SIG-M5 treated with dmso at 0.1 percent for 504 hours (cell line): ENCODE measurements around the gene CABP2.
"Not testable (repeated sequence)": the region's sequence is repeated elsewhere in the genome, so short reads cannot be mapped to it uniquely, and the experiment has no call there.

Source experiments
- DNase-seq: peaks from one replicate; lab custom pipeline; 2025; ENCODE audit not compliant: unreplicated experiment; lab: John Stamatoyannopoulos, UW

Gene CABP2

DNA sequence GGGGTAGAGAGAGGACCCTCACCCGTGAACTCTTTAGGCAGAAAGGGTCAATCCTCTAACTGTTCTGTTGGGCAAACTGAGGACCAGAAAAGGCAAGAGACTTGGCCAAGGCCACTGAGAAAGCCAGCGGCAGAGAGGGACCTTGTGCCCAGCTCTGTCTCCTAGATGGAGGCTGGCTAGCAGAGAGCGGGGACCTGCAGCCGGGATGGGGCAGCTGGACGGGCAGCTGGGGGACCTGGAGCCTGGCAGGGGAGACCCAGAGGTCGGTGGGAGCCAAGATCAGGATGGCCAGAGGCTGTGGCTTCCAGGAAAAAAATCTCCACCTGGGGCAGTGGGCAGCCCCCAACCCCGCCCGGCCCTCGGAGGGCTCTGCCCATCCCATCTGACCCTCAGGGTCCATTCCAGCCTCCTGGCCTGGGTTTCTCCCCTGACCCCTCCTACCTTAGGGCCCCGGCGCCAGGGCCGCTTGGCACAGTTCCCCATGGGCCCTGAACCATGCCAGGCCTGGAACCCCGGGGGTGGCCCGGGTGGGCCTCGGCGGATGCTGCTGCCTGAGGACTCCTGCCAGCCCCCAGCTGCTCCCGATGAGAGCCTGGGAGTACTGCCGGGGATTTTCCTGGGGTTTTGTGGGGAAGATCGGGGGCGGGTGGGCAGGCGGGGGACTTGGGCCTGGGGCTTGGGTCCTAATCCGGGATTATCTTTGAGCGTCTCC lies at the start of gene CABP2:
Gene CABP2, minus strand, starts transcription at position 603 of the 712 bp plus-strand sequence. Its CDS starts 120 bp downstream, at position 483.
- DNase-seq, result no peak

DNA sequence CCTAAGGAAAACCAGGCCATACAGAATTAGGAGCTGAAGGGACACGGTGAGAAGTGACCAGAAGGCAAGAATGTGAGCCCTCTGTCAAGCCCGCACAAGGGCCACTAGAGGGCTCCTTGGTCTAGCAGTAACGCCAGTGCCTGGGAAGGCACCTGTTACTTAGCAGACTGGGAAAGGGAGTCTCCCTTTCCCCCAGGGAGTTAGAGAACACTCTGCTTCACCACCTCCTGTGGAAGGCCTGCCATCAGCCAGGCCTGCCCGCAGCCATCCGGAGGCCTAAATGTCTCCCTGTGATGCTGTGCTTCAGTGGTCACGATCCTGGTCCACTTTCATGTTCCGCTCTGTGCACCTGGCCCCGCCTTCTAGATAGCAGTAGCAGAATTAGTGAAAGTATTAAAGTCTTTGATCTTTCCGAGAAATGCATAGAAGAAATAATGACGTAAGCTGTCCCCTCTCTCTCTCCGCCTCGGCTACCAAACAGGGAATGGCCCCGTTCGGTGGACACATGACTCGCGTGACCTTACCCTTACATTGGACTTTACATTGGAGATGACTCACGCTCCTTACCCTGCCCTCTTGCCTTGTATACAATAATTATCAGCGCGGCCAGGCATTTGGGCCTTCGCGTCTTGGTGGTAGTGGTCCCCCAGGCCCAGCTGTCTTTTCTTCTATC lies 49.6 kb upstream of the CABP2 start:
- DNase-seq, result peak; percentile 45

DNA sequence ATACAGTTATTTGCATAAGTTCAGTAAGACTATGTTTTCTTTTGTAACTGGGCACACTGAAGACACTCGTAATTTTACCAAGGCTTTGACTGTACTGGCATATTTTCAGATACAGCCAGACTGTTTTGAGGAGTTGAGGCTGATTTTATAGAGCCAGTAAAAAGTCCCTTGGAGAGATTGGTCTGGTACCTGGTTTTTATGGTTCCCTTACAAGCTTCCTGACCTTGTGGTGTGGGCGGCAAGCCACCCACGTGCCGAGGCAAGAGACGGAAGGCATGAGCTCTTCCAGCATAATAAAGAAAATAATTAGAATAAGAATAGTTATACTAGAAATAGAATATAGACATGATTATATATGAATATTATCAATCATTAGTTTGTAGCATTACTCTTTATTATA lies 49.1 kb upstream of the CABP2 start:
- no peak for DNase-seq

DNA sequence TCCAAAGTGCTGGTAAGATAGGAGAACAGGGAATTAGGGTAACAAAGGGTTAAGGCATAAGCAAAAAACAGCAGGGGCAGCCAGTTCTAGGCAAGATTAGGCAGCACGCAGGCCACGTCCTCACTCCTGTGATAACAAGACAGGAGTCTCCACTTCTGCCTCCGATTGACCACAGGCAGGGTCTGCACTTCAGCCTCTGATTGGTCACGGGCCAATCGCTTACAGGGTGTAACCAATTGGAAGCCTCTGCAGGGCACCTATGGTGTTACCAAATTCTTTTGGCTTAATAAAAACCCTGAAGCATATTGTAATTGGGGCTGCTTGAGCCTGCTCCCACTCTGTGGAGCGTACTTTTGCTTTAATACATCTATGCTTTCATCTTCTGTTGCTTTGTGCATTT lies 48.2 kb upstream of the CABP2 start:
- no peak for DNase-seq

DNA sequence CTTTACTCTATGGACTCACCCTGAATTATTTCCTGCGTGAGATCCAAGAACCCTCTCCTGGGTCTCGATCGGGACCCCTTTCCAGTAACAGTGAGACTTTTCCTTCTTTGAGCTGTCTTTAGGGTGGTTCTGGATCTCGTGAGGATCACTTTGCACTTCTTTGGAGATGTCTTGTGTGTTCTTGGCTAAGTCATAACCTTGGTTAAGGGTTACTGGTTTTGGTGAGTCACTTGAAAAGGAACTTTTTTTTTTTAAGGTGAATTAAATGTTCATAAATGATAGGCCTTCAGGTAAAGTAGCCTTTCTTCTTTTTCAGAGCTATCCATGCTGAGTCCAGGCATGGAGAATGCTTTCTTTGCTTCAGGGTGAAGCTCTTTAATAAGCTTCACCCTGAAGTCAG lies 41.0 kb upstream of the CABP2 start:
- DNase-seq, result no peak

DNA sequence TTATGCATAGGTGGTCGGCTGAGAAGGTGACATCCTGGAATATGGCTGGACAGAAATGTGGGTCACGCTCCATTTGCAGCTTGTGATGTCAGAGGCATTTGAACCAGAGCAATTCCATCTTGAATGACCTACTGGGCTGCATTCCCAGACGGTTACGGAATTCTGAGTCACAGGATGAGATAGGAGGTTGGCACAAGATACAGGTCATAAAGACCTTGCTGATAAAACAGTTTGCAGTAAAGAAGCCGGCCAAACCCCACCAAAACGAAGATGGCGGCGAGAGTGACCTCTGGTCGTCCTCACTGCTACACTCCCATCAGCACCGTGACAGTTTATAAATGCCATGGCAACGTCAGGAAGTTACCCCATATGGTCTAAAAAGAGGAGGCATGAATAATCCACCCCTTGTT lies 40.5 kb upstream of the CABP2 start:
- not testable (repeated sequence) for DNase-seq

DNA sequence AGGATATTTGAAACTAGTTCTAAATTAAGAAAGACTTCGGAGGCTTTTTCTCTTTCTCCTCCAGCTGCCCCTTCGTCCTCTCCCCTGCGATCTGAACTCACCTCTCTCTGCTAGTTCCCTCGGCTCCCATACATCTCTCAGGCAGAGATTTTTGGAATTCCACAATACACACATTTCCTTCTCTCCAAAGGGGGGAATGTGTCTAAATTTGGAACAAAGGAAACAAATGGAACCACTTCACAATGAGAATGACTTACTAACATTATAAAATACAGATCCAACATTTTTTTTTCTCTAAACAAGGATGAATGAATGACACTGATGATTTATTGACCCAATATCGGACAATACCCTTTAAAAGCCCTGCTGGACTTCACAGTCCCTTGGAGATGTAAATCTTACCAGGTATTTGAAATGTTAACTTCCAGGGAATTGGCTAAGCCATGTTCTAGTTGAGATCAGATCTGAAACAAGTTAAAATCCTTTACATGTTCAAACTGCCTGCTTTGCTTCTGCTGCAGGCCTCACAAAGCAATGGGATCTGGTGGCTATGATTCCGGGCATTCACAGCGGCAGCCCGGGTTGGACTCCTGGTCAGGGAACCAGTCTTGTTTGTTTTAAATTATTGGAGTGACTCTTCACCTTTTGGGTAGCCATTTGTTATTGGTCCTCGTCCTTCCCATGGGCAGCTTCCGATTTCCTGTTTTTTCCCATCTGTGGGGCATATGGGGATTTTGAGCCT lies 39.9 kb upstream of the CABP2 start:
- no peak for DNase-seq

DNA sequence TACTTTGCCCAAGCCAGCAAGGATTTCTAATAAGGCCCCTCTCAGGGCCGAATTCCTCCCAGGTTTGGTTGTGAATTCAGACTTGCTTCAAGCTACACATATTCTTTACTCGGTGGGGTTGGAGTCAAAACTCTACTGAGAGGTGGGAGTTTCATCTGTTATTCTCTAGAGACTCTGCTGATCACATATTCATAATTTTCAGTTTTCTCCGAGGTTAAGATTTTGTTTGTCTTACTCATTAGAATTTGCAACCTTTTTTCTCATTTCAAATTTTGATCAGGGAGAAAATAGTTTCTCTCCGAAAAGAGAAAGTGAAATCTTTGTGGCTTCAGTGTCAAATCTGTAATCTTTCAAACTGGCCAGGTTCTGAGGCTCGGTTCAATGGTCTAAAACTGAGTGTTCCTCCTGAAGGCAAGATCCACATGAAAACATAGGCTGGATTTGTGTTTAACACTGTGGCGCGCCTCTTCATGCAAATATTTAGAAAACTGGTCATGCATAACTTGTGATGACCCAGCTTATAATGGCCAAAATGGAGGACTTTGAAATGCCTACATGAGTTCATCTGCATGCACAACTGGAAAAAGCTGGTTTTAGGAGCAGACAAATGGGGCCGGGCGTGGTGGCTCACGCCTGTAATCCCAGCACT lies 38.8 kb upstream of the CABP2 start:
- no peak for DNase-seq

DNA sequence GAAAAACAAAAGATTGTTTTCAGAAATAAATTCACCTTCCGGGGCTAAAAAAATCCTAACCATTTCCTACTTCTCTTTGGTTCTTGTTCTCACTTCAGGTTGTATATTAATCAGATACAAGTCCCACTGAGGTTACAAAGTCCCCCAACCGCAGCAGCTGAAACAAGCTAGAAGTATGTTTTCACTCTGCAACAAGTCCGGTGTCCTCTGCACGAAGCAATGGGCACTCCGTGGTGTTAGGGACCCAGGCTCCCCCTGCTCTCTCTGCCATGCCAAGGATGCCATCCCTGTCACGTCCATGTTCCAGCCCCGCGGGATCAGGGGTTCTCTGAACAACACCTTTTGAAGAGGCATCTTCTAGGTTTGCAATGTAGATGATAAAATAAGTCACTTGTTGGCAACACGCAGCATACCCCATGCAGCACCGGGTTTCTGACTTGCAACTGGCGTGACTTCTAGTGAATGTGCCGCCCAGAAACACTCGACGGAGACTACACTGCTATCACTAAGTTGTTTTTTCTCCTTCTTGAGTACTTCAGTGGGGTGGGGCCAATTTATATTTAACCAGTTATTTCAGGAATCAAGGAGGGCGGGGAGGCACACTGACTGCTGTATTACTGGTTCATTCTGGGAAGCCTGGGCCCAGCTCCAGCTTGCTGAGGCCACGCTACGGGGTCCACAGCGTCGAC lies 35.0 kb upstream of the CABP2 start:
- no peak for DNase-seq

DNA sequence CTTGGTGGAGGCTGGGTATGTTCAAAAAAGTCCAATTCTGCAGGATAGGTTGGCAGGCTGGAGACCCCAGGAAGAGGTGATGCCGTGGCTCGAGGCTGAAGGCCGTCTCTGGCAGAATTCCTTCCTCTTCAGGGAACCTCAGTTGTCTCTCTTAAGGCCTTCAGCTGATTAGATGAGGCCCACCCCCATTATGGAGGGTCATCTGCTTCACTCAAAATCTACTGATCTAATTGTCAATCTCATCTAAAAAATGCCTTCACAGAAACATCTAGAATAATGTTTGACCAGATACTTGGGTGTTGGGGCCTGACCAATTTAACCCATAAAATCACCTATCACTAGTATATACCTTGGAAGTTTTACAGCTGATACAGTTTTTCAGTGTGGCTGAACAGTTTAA lies 33.0 kb upstream of the CABP2 start:
- DNase-seq, result no peak

DNA sequence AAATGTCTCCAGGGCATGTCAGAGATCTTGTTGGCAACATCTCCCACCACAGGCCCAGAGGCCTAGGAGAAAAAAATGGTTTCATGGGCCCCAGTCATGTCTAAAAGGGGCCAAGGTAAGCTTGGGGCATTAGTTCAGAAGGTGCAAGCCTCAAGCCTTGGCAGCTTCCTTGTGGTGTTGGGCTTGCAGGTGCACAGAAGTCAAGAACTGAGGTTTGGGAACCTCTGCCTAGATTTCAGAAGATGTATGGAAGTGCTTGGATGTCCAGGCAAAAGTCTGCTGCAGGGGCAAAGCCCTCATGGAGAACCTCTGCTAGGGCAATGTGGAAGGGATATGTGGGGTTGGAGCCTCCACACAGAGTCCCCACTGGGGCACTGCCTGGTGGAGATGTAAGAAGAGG lies 28.5 kb upstream of the CABP2 start:
- DNase-seq, result not testable (repeated sequence)

DNA sequence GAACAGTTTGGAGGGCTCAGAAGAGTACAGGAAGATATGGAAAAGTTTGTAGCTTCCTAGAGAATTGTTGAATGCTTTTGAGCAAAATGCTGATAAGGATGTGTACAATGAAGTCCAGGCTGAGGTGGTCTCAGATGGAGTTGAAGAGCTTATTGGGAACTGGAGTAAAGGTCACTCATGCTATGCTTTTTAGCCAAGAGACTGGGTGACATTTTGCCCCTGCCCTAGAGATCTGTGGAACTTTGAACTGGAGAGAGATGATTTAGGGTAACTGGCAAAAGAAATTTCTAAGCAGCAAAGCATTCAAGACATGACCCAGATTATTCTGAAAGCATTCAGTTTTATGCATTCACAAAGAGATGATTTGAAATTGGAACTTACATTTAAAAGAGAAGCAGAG lies 27.9 kb upstream of the CABP2 start:
- DNase-seq, result no peak

DNA sequence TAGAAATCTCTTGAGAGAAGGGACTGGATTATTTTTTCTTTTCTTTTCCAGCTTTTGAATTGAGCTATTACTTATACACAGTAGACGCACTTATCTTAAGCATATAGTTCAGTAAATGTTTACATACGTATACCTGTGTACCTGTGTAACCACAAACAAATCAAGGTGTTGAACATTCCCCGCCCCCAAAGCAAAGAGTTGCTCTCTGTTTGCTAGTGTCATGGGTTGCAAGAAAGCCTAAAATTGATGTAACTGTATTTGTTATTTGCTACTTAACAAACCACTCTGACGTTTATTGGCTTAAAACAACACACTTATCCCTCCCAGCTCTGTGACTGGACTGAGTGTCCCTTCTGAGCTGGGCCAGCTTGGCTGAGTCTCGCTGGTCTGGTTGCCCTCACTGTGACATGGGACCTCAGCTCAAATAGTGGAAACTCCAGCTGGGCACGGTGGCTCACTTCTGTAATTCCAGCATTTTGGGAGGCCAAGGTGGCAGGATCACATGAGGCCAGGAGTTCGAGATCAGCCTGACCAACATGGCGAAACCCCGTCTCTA lies 25.4 kb upstream of the CABP2 start:
- DNase-seq, result no peak

DNA sequence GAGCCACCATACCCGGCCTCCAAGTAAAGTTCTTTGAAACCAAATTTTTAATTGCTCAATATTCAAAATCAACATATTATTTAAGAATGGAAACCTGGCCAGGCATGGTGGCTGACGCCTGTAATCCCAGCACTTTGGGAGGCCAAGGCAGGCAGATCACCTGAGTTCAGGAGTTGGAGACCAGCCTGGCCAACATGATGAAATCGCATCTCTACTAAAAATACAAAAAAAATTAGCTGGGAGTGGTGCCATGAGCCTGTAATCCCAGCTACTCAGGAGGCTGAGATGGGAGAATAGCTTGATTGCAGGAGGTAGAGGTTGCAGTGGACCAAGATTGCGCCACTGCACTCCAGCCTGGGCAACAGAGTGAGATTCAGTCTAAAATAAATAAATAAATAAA lies 24.9 kb upstream of the CABP2 start:
- not testable (repeated sequence) for DNase-seq

DNA sequence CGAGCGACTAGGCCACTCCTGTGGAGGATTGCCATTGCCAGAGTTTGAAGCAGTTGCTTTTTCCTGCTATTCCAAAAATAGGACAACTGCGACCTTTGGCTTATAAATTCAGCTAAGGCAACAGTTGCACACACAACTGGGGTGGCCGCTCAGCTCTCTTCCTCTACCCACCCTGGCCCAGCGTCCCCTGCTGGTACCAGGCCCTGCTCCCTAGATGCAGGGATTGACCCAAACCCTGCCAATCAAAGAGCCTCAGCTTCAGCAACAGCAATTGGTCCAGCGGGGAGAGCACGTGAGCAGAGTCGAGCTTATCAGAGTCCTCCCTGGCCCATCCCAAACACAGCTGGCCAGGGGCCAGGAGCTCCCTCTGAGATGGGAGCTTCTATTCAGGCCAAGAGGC lies 22.0 kb upstream of the CABP2 start:
- no peak for DNase-seq

DNA sequence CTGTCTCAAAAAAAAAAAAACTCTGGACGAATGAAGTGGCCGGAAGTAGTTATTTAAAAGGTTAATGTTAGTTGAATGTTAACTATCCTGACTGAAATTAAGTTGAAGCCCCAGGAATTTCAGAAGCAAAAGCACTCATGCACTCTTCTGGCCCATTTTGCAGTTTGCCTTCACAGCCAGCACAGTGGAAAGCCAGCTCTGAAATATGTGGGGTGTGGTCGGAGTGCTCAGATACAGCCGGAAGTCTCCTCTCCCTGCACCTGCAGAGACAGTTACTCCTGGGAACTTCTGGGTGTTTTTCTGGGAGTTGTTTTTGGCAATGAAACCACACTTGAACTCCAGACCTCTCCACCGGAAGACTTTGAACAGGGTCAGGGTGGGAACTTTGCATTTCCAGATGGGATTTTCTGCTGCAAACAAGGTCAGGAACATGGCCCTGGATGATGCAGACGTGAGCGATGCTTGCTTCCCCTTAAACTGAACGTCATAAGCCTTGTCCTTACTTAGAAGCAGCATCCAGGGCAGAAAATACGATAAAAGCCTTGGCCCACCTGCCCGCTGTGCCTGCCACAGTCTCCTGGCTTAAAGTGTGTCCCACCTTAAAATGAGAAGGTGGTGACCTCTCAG lies 21.5 kb upstream of the CABP2 start:
- DNase-seq, result no peak

DNA sequence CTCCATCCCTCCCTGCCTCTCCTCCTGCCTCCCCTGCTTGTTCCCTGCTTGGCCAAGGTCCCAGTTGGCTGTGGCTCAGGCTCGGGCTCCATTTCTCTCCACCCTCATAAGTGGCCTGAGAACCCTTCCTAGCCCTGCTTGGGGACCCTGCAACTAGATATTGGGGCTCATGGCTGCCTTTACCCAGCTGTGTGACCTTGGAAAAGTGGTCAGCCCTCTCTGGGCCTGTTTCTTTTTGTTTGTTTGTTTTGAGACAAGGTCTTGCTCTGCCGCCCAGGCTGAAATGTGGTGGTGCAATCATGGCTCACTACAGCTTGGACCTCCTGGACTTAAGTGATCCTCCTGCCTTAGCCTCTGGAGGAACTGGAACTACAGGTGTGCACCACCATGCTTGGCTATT lies 20.3 kb upstream of the CABP2 start:
- no peak for DNase-seq

DNA sequence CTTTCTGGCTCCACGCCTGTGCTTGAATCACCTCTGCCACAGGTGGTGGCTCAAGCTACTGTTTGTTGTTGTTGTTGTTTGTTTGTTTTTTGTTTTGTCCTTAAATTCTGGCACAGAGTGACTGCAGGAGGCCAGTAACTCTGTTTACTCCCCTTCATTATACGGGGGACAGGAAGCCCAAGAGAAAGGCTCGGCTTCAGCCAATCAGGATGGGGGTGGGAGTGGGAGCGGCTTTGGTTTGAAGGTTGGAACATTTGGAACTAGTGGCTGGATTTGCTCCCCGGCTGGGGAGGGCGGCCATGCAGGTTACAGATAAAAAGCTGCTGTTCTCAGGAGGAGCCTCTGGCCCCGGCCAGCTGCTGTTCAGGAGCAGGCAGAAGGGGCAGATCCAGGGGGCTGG lies 19.7 kb upstream of the CABP2 start:
- DNase-seq, result no peak

DNA sequence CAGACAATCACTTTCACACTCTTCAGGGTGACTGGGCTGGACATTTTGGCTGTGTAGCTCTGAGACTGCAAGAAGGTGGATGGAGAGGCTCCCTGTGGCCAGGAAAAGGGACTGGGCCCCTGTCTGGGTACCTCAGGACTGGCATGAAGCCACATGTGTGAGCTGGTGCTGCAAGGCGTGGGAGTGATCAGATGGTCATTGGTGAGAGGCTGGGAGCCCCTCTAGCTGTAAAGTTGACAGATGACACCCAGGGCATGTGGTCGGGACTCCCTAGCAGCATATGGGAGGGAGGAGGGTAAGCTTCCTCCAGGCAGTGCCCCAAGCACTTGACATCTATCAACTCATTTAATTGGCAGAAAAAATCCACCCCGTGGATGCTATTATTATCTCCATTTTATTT lies 18.9 kb upstream of the CABP2 start:
- no peak for DNase-seq

DNA sequence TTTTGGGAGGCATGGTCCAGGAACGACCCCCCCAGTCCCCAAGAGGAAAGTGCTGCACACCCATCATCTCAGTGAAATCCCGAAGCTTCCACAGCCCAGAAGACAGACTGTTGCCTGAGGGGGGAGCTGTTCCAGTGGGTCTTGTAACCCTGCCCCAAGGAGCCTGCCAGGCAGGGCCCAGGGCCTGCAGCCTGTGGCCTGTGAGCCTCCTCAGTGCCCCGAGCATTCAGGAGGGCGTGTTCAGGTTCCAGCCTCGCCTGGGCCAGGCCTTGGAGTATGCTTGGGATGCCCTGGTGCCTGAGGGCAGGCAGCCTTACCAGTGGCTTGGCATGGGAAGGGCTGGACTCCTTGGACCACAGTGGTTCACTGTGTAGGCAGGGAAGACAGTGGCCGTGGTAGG lies 18.0 kb upstream of the CABP2 start:
- no peak for DNase-seq
